A549 (cell line): Measurements from ENCODE around the gene FLT3LG. TPM values are rescaled to one million over a fixed set of nuclear protein-coding genes. Genes with fewer than 3 reads are reported as not detected.

ENCODE experiments used
- ATAC-seq, 2 experiments: fragments of 200-7000 bp in 1 of 2; fragments of >200 bp in 1 of 2; cut with Nextera tagmentation in 1 of 2; cut with Tn5 transposase in 1 of 2; 3 replicates each; pipeline versions ENCODE4 v1.8.0 to v1.9.1; 2018 to 2020; ENCODE audit warnings: mild to moderate bottlenecking in 1 of 2, moderate library complexity in 1 of 2
- CTCF ChIA-PET: fragments of 300-600 bp; sonication (Branson Sonifier 250); formaldehyde crosslinking; extraction: SDS; loops from one replicate; lab custom pipeline; 2021; ENCODE audit warnings: antibody characterized with exemption, inconsistent platforms; lab: Yijun Ruan, JAX
- POLR2A ChIA-PET: fragments of 350-600 bp; formaldehyde crosslinking; extraction: SDS; loops from one replicate; lab custom pipeline; 2021; ENCODE audit warnings: antibody characterized with exemption, inconsistent platforms; lab: Yijun Ruan, JAX
- DNase-seq, 2 experiments: peaks; one replicate each; pipeline versions ENCODE4 v3.0.0 to v3.0.0-alpha.2; 2011 to 2016; ENCODE audit warnings: low read depth in 1 of 2, low spot score in 1 of 2
- FAIRE-seq: peaks from 2 replicates; lab custom pipeline; 2011; peaks lifted over from hg19 to GRCh38; lab: Jason Lieb, UNC
- H3K27ac ChIP-seq, 2 experiments: fragments of >200 bp; sonication (Bioruptor Twin); formaldehyde crosslinking; 3 replicates each; pipeline ENCODE4 v1.5.1; 2016 to 2017
- H3K4me1 ChIP-seq: fragments of >200 bp; sonication (Bioruptor Twin); formaldehyde crosslinking; 3 replicates; pipeline ENCODE4 v1.6.1; 2016
- H3K4me2 ChIP-seq: fragments of >200 bp; sonication (Bioruptor Twin); formaldehyde crosslinking; 3 replicates; pipeline ENCODE4 v1.6.1; 2016
- H3K4me3 ChIP-seq: fragments of >200 bp; sonication (Bioruptor Twin); formaldehyde crosslinking; 3 replicates; pipeline ENCODE4 v1.5.1; 2016
- H3K9me3 ChIP-seq: fragments of >200 bp; sonication (Bioruptor Twin); formaldehyde crosslinking; 3 replicates; pipeline ENCODE4 v1.6.1; 2016
- ATOH8 ChIP-seq: fragments of 250-450 bp; sonication (Bioruptor Pico); IDR thresholded peaks from 2 replicates; pipeline ENCODE4 v1.5.0; 2020; ENCODE audit warnings: low read depth, mild to moderate bottlenecking, moderate library complexity
- CBX2 ChIP-seq: fragments of 200-600 bp; sonication (generic); IDR thresholded peaks from 2 replicates; pipeline ENCODE4 v1.6.1; 2016; ENCODE audit warnings: low read depth, mild to moderate bottlenecking, borderline replicate concordance
- CBX8 ChIP-seq: fragments of 200-600 bp; sonication (generic); IDR thresholded peaks from 2 replicates; pipeline ENCODE4 v1.6.1; 2016
- CHD4 ChIP-seq: fragments of 200-600 bp; sonication (generic); IDR thresholded peaks from 2 replicates; pipeline ENCODE4 v1.6.1; 2016; ENCODE audit warnings: antibody characterized with exemption, mild to moderate bottlenecking, borderline replicate concordance
- E2F6 ChIP-seq: IDR thresholded peaks from 2 replicates; pipeline ENCODE4 v1.6.1; 2012; ENCODE audit warnings: low read depth, borderline replicate concordance
- FOSB ChIP-seq: fragments of 250-450 bp; sonication (Bioruptor Pico); IDR thresholded peaks from 2 replicates; pipeline ENCODE4 v1.5.0; 2020; ENCODE audit warnings: mild to moderate bottlenecking, moderate library complexity
- HDAC2 ChIP-seq: fragments of 200-600 bp; sonication (generic); IDR thresholded peaks from 2 replicates; pipeline ENCODE4 v1.6.1; 2016
- HEYL ChIP-seq: fragments of 250-450 bp; sonication (Bioruptor Pico); IDR thresholded peaks from 2 replicates; pipeline ENCODE4 v1.8.0; 2021; ENCODE audit warnings: mild to moderate bottlenecking, moderate library complexity
- HMGXB4 ChIP-seq: fragments of 250-450 bp; sonication (Bioruptor Pico); IDR thresholded peaks from 2 replicates; pipeline ENCODE4 v1.5.0; 2021; ENCODE audit warnings: mild to moderate bottlenecking, moderate library complexity, borderline replicate concordance
- JUN ChIP-seq, 2 experiments: fragments of >200 bp; sonication (Bioruptor Twin); formaldehyde crosslinking; IDR thresholded peaks; 2 replicates in 1 of 2; 3 replicates in 1 of 2; pipeline ENCODE4 v1.6.1; 2016 to 2017
- KDM5A ChIP-seq: fragments of 200-600 bp; sonication (generic); IDR thresholded peaks from 2 replicates; pipeline ENCODE4 v1.6.1; 2016; ENCODE audit warnings: antibody characterized with exemption, mild to moderate bottlenecking
- MAFK ChIP-seq: fragments of 450-650 bp; IDR thresholded peaks from 2 replicates; pipeline ENCODE4 v1.6.1; 2014; ENCODE audit not compliant: partially characterized antibody
- NPAS2 ChIP-seq: fragments of 250-450 bp; sonication (Bioruptor Pico); IDR thresholded peaks from 2 replicates; pipeline ENCODE4 v1.8.0; 2022; ENCODE audit warnings: mild to moderate bottlenecking, moderate library complexity, borderline replicate concordance
- NR3C1 ChIP-seq: fragments of >200 bp; sonication (Bioruptor Twin); formaldehyde crosslinking; IDR thresholded peaks from 3 replicates; pipeline ENCODE4 v1.6.1; 2017
- PBX3 ChIP-seq: IDR thresholded peaks from 2 replicates; pipeline ENCODE4 v1.6.1; 2012
- REST ChIP-seq: fragments of 200-600 bp; sonication (generic); IDR thresholded peaks from 2 replicates; pipeline ENCODE4 v1.6.1; 2016; ENCODE audit warnings: antibody characterized with exemption, mild to moderate bottlenecking, moderate library complexity
- SREBF2 ChIP-seq: fragments of 450-650 bp; IDR thresholded peaks from 2 replicates; pipeline ENCODE4 v1.6.1; 2014; ENCODE audit warnings: mild to moderate bottlenecking, moderate library complexity
- ZFP36 ChIP-seq: fragments of 450-650 bp; IDR thresholded peaks from 2 replicates; pipeline ENCODE4 v1.6.1; 2014; ENCODE audit warnings: borderline replicate concordance; ENCODE audit not compliant: partially characterized antibody
- WGBS: methylation state at CpG from one replicate; pipeline ENCODE4 v1.1.6; 2017; ENCODE audit errors: missing lambda C conversion rate; 5-methylcytosine and 5-hydroxymethylcytosine counted together
- polyA plus RNA-seq, 4 experiments: library from polyadenylated mRNA; depleted of rRNA in 3 of 4; stranded (reverse); fragments of >200 nt; fragmentation: RNase III in 1 of 4; extraction: RNeasy Plus Mini Kit Qiagen cat#74134 plus additional on column Dnase treatment in 1 of 4; gene quantifications; 2 replicates in 3 of 4; 3 replicates in 1 of 4; pipeline ENCODE4 v1.2.3, GENCODE V29; 2011 to 2017

Gene FLT3LG
- polyA plus RNA-seq, 2 of the 4 experiments (the other 2 are of a cell fraction): 0.58 to 0.99 TPM

GRCh38 chr19:49475995-49476880, 2.2 kb downstream of the FLT3LG start (continued):
- no peak for TF ChIP-seq REST
- TF ChIP-seq HMGXB4: no peak
- TF ChIP-seq KDM5A: no peak
- TF ChIP-seq ATOH8 (CRISPR knock-in tag): no peak
- 0 out of 2 replicates have a peak, but pooled peaks have one; percentile 26 for TF ChIP-seq E2F6

GRCh38 chr19:49479975-49480628, 6.1 kb downstream of the FLT3LG start:
- FAIRE-seq: no peak
- POLR2A ChIA-PET: no interaction called here
- Histone ChIP-seq H3K27ac (no peak overlapping the region), H3K4me2 (no peak overlapping the region), H3K9me3 (no peaks in the 10 kb centered on the region), H3K4me1 (peaks cover 13% of the 10 kb centered on the region; the same call in 1 of the 3 replicates), H3K4me3 (no peak overlapping the region)
- no peak for ATAC-seq
- TF ChIP-seq CHD4 (no peak), MAFK (no peak), ZFP36 (peak; percentile 62), ATOH8 (CRISPR knock-in tag) (no peak), HDAC2 (no peak), NR3C1 (no peak)
- DNase-seq: no peak
- 95% methylated on average over 8 of the region's 14 CpGs for WGBS
- CTCF ChIA-PET: interaction anchor here (0.6 to 2.1 kb wide), 5 partner anchors 7 to 67 kb away, joined by 3 to 8 read pairs (median 4); partner anchors contain the start of gene RPL13A

- peaks cover 6% of the 10 kb centered on the region; the same call in 1 of the 3 replicates for H3K4me1 ChIP-seq
- no peak for DNase-seq
- CTCF ChIA-PET: interaction anchor here (0.9 to 3.6 kb wide), 6 partner anchors 8 to 256 kb away, joined by 3 to 25 read pairs (median 5); partner anchors contain the start of gene FLT3LG
- POLR2A ChIA-PET: no interaction called here
- no peak overlapping the region for H3K4me3 ChIP-seq
- no peak for FAIRE-seq
- H3K27ac ChIP-seq: no peak overlapping the region
- H3K9me3 ChIP-seq: no peaks in the 10 kb centered on the region
- 86% methylated on average over 7 of the region's 7 CpGs for WGBS
- ATAC-seq: peak; percentile 5 to 62; a peak in 4 of 6 replicates
- no peak overlapping the region for H3K4me2 ChIP-seq
- TF ChIP-seq CHD4: no peak
- TF ChIP-seq CBX8: no peak
- TF ChIP-seq PBX3: no peak
- no peak for TF ChIP-seq FOSB (CRISPR knock-in tag)
- TF ChIP-seq JUN (IDR thresholded peaks at IDR 0.05): no peak
- no peak for TF ChIP-seq NPAS2 (CRISPR knock-in tag)
- no peak for TF ChIP-seq CBX2
- no peak for TF ChIP-seq SREBF2
- no peak for TF ChIP-seq HEYL
Observed at GRCh38 chr19:49481020-49481683, 7.1 kb downstream of the FLT3LG start.
